ENCODE results near the gene LTB4R2. TPM values are rescaled to one million over a fixed set of nuclear protein-coding genes. Genes with fewer than 3 reads are reported as not detected.

LTB4R2 gene
- total and polyA plus RNA-seq, 12 donors: 0.42 to 11.1 (median 3.8) TPM

DNA sequence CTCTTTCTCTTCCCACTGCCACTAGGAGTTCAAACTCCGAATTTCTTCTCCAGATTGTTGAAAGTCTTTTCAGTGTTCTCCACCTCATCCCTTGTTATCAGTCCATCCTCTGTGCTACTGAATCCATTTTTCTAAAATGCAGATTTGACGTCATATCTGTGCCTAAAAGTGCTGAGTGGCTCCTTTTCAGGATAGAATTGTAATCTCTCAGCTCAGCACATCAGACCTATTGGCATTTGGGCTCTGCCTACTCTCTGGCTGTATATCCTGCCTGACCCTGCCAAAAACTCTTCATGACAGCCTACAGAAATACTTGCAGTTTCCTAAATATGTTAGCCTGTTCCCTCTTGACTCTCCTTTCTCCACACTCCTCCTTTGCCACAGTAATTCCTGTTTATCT lies 37.5 kb upstream of the LTB4R2 start:
- Histone ChIP-seq H3K4me1 (replicated peaks in 1 of 2) (peaks cover 5 to 22% of the 10 kb centered on the region in 2 donors), H3K27me3 (no peaks in the 10 kb centered on the region), H3K27ac (no peak overlapping the region), H3K9me3 (replicated peaks in 1 of 3) (no peaks in the 10 kb centered on the region), H3K36me3 (replicated peaks in 1 of 2) (peaks cover 0 to 9% of the 10 kb centered on the region in 2 donors), H3K4me3 (no peak overlapping the region)
- intact Hi-C loops (cut with DNase I): no loop called here
- WGBS, 4 donors: 77 to 87% (median 80%) methylated on average over 2 of the region's 2 CpGs
- DNase-seq: no peak
- TF ChIP-seq, protein P1, sequence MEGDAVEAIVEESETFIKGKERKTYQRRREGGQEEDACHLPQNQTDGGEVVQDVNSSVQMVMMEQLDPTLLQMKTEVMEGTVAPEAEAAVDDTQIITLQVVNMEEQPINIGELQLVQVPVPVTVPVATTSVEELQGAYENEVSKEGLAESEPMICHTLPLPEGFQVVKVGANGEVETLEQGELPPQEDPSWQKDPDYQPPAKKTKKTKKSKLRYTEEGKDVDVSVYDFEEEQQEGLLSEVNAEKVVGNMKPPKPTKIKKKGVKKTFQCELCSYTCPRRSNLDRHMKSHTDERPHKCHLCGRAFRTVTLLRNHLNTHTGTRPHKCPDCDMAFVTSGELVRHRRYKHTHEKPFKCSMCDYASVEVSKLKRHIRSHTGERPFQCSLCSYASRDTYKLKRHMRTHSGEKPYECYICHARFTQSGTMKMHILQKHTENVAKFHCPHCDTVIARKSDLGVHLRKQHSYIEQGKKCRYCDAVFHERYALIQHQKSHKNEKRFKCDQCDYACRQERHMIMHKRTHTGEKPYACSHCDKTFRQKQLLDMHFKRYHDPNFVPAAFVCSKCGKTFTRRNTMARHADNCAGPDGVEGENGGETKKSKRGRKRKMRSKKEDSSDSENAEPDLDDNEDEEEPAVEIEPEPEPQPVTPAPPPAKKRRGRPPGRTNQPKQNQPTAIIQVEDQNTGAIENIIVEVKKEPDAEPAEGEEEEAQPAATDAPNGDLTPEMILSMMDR (IDR thresholded peaks at IDR 0.05): no peak
- TF ChIP-seq POLR2A (IDR thresholded peaks at IDR 0.05): no peak

DNA sequence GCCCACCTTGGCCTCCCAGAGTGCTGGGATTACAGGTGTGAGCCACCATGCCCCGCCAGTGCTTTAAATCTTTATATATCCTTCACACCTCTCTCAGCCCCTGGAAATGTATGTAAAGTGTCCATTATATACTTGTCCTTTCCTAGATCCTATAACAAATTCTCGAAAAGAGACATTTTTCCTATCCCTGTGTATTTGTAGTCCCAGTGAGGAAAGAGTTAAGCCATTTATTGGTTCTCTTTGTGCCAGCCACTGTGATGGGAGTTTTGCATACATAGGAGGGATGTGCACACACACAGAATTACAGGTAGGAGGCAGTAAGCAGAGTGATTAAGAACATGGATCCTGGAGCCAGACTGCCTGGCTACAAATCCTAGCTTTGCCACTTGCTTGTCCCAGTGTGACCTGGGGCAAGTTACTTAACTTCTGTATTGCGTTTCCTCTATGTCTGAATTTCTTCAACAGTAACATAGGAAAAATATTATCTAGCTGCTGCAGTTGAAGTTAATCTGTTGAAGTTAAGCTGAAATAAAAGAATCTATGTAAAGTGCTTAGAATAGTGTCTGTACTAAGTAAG lies 36.4 kb upstream of the LTB4R2 start:
- 47 to 83% (median 74%) methylated on average over 3 of the region's 3 CpGs for WGBS, 4 donors
- no peak for DNase-seq
- Histone ChIP-seq H3K36me3 (replicated peaks in 1 of 2) (no peaks in the 10 kb centered on the region), H3K27ac (peak overlapping the region in 1 of 5 donors; percentile 29), H3K4me3 (no peak overlapping the region), H3K4me1 (replicated peaks in 1 of 2) (peaks cover 5 to 22% of the 10 kb centered on the region in 2 donors), H3K27me3 (no peaks in the 10 kb centered on the region), H3K9me3 (replicated peaks in 1 of 3) (no peaks in the 10 kb centered on the region)
- TF ChIP-seq POLR2A (IDR thresholded peaks at IDR 0.05): no peak
- TF ChIP-seq, protein P1 (IDR thresholded peaks at IDR 0.05): no peak
- intact Hi-C loops (cut with DNase I): no loop called here

DNA sequence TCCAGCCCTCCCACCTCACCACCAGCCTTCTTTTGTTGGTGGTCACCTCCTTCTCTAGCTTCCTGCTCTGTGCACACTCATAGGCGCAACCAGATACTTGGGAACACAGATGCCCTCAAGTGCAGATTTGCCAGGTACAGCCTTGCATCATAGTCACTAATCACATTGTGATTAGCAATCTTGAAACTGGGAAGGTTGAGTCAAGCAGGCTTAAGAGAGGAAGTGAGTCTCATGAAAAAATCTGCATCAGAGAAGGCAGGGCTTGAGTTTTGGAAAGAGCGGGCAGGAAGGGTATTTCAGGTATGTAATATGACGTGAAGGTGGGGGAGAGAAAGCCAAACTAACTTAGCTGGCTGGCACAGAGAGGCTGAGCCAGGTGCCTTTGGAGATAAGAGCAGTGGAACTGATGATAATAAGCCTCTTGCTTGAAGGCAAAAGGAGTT lies 35.8 kb upstream of the LTB4R2 start:
- no peak for TF ChIP-seq POLR2A (IDR thresholded peaks at IDR 0.05)
- TF ChIP-seq, protein P1 (IDR thresholded peaks at IDR 0.05): no peak
- intact Hi-C loops (cut with DNase I): no loop called here
- H3K4me3 ChIP-seq: no peak overlapping the region
- no peaks in the 10 kb centered on the region for H3K9me3 ChIP-seq (replicated peaks in 1 of 3)
- no peaks in the 10 kb centered on the region for H3K36me3 ChIP-seq (replicated peaks in 1 of 2)
- H3K4me1 ChIP-seq (replicated peaks in 1 of 2): peaks cover 5 to 22% of the 10 kb centered on the region in 2 donors
- DNase-seq: peak in 1 of 7 donors; percentile 72
- peak overlapping the region in 1 of 5 donors; percentile 29 for H3K27ac ChIP-seq
- 61 to 81% (median 79%) methylated on average over 3 of the region's 3 CpGs for whole genome bisulfite sequencing, 4 donors
- no peaks in the 10 kb centered on the region for H3K27me3 ChIP-seq

DNA sequence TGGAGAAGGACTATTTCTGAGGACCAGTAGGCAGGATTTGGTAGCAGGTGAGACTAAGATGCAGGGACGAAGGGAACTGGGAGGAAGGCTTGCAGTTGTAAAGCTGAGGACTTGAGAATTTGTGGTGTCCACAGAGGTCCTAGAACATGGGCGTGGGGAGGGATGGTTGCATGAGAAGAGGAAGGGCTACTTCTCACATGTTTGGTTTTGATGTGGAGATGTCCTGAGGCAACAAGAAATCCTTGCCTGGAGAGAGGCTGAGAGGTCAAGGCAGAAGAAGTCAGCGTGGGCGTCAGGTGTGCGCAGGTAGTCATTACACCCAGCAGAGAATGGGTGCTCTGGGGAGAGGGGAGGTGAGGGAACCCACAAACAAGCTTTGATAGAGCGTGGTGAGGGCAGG lies 32.9 kb upstream of the LTB4R2 start:
- H3K4me3 ChIP-seq: no peak overlapping the region
- H3K4me1 ChIP-seq (replicated peaks in 1 of 2): peaks cover under 1 to 22% of the 10 kb centered on the region in 2 donors
- no peak for DNase-seq
- peak overlapping the region in 2 of 5 donors; percentile 26 to 42 for H3K27ac ChIP-seq
- TF ChIP-seq, protein P1 (IDR thresholded peaks at IDR 0.05): no peak
- no peak for TF ChIP-seq POLR2A (IDR thresholded peaks at IDR 0.05)
- intact Hi-C loops (cut with DNase I): no loop called here
- H3K27me3 ChIP-seq: no peaks in the 10 kb centered on the region
- H3K36me3 ChIP-seq (replicated peaks in 1 of 2): no peaks in the 10 kb centered on the region
- WGBS, 4 donors: 80 to 87% (median 85%) methylated on average over 6 of the region's 6 CpGs
- no peaks in the 10 kb centered on the region for H3K9me3 ChIP-seq (replicated peaks in 1 of 3)

Measured in adrenal gland (tissue), 12 donors.